ENCODE data around the gene FCN1. TPM values are rescaled to one million over a fixed set of nuclear protein-coding genes. Genes with fewer than 3 reads are reported as not detected.
A peak's percentile ranks its signal among the peaks of the same experiment; 100 is the strongest.

The FCN1 gene
- total RNA-seq, 1 donor from 2014 or later: not detected

GRCh38 chr9:134870301-134870694 is 47.4 kb downstream of the FCN1 start:
- Histone ChIP-seq H3K4me1 (no peaks in the 10 kb centered on the region), H3K9me3 (no peaks in the 10 kb centered on the region), H3K27me3 (no peaks in the 10 kb centered on the region), H3K36me3 (no peaks in the 10 kb centered on the region), H3K4me3 (no peak overlapping the region), H3K27ac (no peak overlapping the region)
- TF ChIP-seq, protein P1, sequence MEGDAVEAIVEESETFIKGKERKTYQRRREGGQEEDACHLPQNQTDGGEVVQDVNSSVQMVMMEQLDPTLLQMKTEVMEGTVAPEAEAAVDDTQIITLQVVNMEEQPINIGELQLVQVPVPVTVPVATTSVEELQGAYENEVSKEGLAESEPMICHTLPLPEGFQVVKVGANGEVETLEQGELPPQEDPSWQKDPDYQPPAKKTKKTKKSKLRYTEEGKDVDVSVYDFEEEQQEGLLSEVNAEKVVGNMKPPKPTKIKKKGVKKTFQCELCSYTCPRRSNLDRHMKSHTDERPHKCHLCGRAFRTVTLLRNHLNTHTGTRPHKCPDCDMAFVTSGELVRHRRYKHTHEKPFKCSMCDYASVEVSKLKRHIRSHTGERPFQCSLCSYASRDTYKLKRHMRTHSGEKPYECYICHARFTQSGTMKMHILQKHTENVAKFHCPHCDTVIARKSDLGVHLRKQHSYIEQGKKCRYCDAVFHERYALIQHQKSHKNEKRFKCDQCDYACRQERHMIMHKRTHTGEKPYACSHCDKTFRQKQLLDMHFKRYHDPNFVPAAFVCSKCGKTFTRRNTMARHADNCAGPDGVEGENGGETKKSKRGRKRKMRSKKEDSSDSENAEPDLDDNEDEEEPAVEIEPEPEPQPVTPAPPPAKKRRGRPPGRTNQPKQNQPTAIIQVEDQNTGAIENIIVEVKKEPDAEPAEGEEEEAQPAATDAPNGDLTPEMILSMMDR (IDR thresholded peaks at IDR 0.05): no peak
- intact Hi-C loops (cut with DNase I): no loop called here
- DNase-seq (ENCODE audit: low spot score in 2 of 2): peak in 1 of 2 donors; percentile 37

DNA sequence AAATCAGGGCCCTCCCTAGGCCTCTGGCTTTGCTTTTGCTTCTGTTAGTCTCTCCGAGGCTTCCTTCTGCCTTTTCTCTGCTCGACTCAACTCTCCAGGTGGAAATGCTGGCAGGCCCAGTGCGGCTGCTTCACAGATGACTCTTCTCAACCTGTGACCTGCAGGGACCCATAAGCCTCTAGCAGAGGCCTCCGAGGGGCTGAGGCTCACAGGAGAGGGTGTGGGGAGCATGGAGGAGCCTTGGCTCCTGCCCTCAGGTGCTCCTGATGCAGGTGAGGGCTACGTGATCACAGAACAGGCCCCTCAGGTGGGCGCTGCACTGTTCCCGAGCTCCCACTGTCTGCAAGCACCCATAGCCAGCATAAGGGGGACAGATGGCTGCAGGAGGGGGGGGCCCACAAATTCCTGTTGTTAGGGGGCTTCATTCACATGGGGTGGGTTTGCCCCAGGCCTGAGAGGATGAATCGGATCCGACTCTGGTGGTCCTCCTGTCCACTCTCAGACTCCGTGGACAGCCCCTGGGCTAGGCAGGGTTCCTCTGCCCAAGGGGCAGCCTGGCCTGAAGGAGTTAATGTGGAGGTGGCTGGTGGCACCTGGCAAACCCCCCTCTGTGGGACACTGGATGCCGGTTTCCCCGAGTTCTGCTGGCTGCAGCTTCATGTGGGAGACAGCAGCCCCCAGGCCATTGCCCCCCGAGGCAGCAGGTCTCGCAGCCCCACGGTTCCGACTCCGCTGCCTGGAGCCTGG is 48.0 kb downstream of the FCN1 start:
- Histone ChIP-seq H3K27ac (no peak overlapping the region), H3K4me1 (no peaks in the 10 kb centered on the region), H3K36me3 (no peaks in the 10 kb centered on the region), H3K27me3 (no peaks in the 10 kb centered on the region), H3K9me3 (no peaks in the 10 kb centered on the region), H3K4me3 (no peak overlapping the region)
- TF ChIP-seq, protein P1 (IDR thresholded peaks at IDR 0.05): no peak
- peak in 1 of 2 donors; percentile 39 for DNase-seq (ENCODE audit: low spot score in 2 of 2)
- intact Hi-C loops (cut with DNase I): no loop called here

- H3K27ac ChIP-seq: no peak overlapping the region
- H3K4me3 ChIP-seq: no peak overlapping the region
- peak in 1 of 2 donors; percentile 43 for DNase-seq (ENCODE audit: low spot score in 2 of 2)
- H3K27me3 ChIP-seq: no peaks in the 10 kb centered on the region
- TF ChIP-seq, protein P1 (IDR thresholded peaks at IDR 0.05): no peak
- H3K4me1 ChIP-seq: no peaks in the 10 kb centered on the region
- intact Hi-C loops (cut with DNase I): no loop called here
- no peaks in the 10 kb centered on the region for H3K36me3 ChIP-seq
- H3K9me3 ChIP-seq: no peaks in the 10 kb centered on the region
Observed at GRCh38 chr9:134868751-134869553, 48.8 kb downstream of the FCN1 start.

- intact Hi-C loops (cut with DNase I): no loop called here
- DNase-seq (ENCODE audit: low spot score in 2 of 2): peak in 1 of 2 donors; percentile 54
- Histone ChIP-seq H3K27ac (no peak overlapping the region), H3K4me1 (no peaks in the 10 kb centered on the region), H3K4me3 (no peak overlapping the region), H3K27me3 (no peaks in the 10 kb centered on the region), H3K36me3 (no peaks in the 10 kb centered on the region), H3K9me3 (no peaks in the 10 kb centered on the region)
- TF ChIP-seq, protein P1 (IDR thresholded peaks at IDR 0.05): no peak
Observed at GRCh38 chr9:134867917-134868750, 49.6 kb downstream of the FCN1 start.

GRCh38 chr9:134864821-134865190 is 52.9 kb downstream of the FCN1 start:
- intact Hi-C loops (cut with DNase I): no loop called here
- H3K4me3 ChIP-seq: no peak overlapping the region
- H3K9me3 ChIP-seq: no peaks in the 10 kb centered on the region
- H3K4me1 ChIP-seq: no peaks in the 10 kb centered on the region
- H3K36me3 ChIP-seq: no peaks in the 10 kb centered on the region
- TF ChIP-seq, protein P1 (IDR thresholded peaks at IDR 0.05): no peak
- H3K27me3 ChIP-seq: no peaks in the 10 kb centered on the region
- peak in 1 of 2 donors; percentile 42 for DNase-seq (ENCODE audit: low spot score in 2 of 2)
- H3K27ac ChIP-seq: no peak overlapping the region

Data from ascending aorta (tissue), 2 donors.